CD4-positive, alpha-beta T cell (primary cell): ENCODE measurements around the gene SYT2. TPM values are rescaled to one million over a fixed set of nuclear protein-coding genes. Genes with fewer than 3 reads are reported as not detected.

ENCODE experiments used
- ATAC-seq: fragments of 200-7000 bp; cut with Tn5 transposase; one replicate; pipeline ENCODE4 v1.10.0; 2022; ENCODE audit warnings: mild to moderate bottlenecking; ENCODE audit not compliant: poor library complexity
- CTCF ChIA-PET: fragments of 350-600 bp; sonication (Branson Sonifier 250); formaldehyde crosslinking; loops from one replicate; lab custom pipeline; 2021; ENCODE audit warnings: antibody characterized with exemption, inconsistent platforms; lab: Charles Lee
- POLR2A ChIA-PET: fragments of 350-600 bp; sonication (Branson Sonifier 250); formaldehyde crosslinking; loops from one replicate; lab custom pipeline; 2021; ENCODE audit warnings: antibody characterized with exemption, inconsistent platforms; lab: Charles Lee
- DNase-seq, 14 experiments: peaks; one replicate each; pipeline ENCODE4 v3.0.0-alpha.2; 2013 to 2020; ENCODE audit warnings: mixed read lengths in 2 of 14
- H3K27ac ChIP-seq, 2 donors: one replicate each; pipeline versions ENCODE4 v1.5.1 to v1.7.0; 2013; ENCODE audit warnings: low read length in 2 of 2, low read depth in 1 of 2, mild to moderate bottlenecking in 1 of 2
- H3K27me3 ChIP-seq, 2 experiments: 1 replicate in 1 of 2; 2 replicates in 1 of 2; pipeline versions ENCODE4 v1.6.1 to v1.7.0; 2013; ENCODE audit warnings: low read length in 2 of 2, control low read depth in 1 of 2, mild to moderate bottlenecking in 1 of 2, moderate library complexity in 1 of 2; ENCODE audit not compliant: insufficient read depth in 2 of 2, control insufficient read depth in 1 of 2
- H3K36me3 ChIP-seq: one replicate; pipeline ENCODE4 v1.6.1; 2013; ENCODE audit warnings: low read length, control low read depth; ENCODE audit not compliant: insufficient read depth
- H3K4me1 ChIP-seq: one replicate; pipeline ENCODE4 v1.6.1; 2013; ENCODE audit warnings: low read length, control low read depth; ENCODE audit not compliant: insufficient read depth
- H3K4me3 ChIP-seq: one replicate; pipeline ENCODE4 v1.5.1; 2013; ENCODE audit warnings: mild to moderate bottlenecking, low read length, moderate library complexity
- H3K9me3 ChIP-seq, 2 experiments: 1 replicate in 1 of 2; 2 replicates in 1 of 2; pipeline versions ENCODE4 v1.6.1 to v1.7.0; 2013; ENCODE audit warnings: low read length in 2 of 2, mild to moderate bottlenecking in 2 of 2, control low read depth in 1 of 2, moderate library complexity in 1 of 2; ENCODE audit not compliant: control insufficient read depth in 1 of 2, insufficient read depth in 1 of 2
- H3K27ac Mint-ChIP-seq: one replicate; pipeline ENCODE4 v1.8.0; 2020; ENCODE audit warnings: mixed read lengths
- H3K27me3 Mint-ChIP-seq: one replicate; pipeline ENCODE4 v1.8.0; 2021; ENCODE audit warnings: mixed read lengths
- H3K36me3 Mint-ChIP-seq: one replicate; pipeline ENCODE4 v1.8.0; 2021; ENCODE audit warnings: low read depth, mixed read lengths
- H3K4me1 Mint-ChIP-seq: one replicate; pipeline ENCODE4 v1.8.0; 2021; ENCODE audit warnings: low read depth, mixed read lengths
- H3K4me3 Mint-ChIP-seq: one replicate; pipeline ENCODE4 v1.8.0; 2020; ENCODE audit warnings: mild to moderate bottlenecking, mixed read lengths
- H3K9me3 Mint-ChIP-seq: one replicate; pipeline ENCODE4 v1.8.0; 2020; ENCODE audit warnings: mixed read lengths
- intact Hi-C, 2 experiments: fragments of 100-400 bp; cut with DNase I in 1 of 2; cut with micrococcal nuclease in 1 of 2; formaldehyde crosslinking; loops; one replicate each; pipeline versions ENCODE4 v1.15.1 to v1.9.0; 2023 to 2025; cut with DNase I, micrococcal nuclease
- total RNA-seq, 174 experiments: library from RNA in 2 of 174; stranded (reverse) in 2 of 174; gene quantifications; one replicate each; pipeline ENCODE4 v1.2.3 and lab custom pipeline; 2021 to 2026
- TF ChIP-seq, protein P1 (sequence below): fragments of 200-600 bp; IDR thresholded peaks from one replicate; pipeline ENCODE4 v1.8.0; 2022; ENCODE audit warnings: antibody characterized with exemption, mild to moderate bottlenecking

Gene SYT2
- total RNA-seq, 2 experiments from 2014 or later, result not detected

DNA sequence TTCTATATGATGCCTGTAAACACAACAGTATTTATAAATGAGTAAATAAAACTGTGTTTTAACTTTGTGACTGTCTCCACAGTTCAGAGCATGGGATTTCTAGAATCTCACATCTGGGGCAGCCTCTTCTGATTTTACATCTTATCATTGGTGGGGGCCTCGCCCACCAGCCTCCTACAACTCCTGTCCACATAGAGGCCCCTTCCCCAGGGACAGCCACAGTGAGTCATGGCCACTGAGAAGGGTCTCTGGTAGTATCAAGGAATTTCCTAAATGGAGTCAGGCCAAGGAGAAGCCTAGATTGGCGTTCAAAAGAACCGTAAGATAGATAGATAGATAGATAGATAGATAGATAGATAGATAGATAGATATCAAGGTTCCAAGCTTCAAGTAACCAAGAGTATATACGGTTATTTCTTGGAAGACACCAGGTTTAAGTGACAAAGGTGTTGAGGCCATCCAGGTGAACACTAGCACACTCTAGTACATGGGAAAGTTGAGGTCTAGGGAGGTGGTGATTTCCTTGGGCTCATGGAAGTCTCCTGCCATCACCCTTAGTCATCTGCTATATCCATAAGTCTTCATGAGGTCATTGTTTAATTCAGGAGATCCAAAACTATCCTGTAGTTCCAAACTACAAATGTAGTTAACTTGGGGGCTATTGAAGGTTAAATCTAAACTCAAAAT lies 121.6 kb downstream of the SYT2 start:
- ATAC-seq, result no peak
- no peak overlapping the region for H3K4me3 Mint-ChIP-seq
- intact Hi-C loops, result no loop called here
- H3K36me3 Mint-ChIP-seq, result peaks cover 11% of the 10 kb centered on the region
- CTCF ChIA-PET, result no interaction called here
- H3K4me1 ChIP-seq, result no peaks in the 10 kb centered on the region
- no peaks in the 10 kb centered on the region for H3K27me3 ChIP-seq
- H3K4me3 ChIP-seq, result no peak overlapping the region
- no peaks in the 10 kb centered on the region for H3K36me3 ChIP-seq
- no peaks in the 10 kb centered on the region for H3K27me3 Mint-ChIP-seq
- no peak overlapping the region for H3K27ac ChIP-seq
- no peak for DNase-seq
- POLR2A ChIA-PET, result no interaction called here
- H3K9me3 ChIP-seq, result no peaks in the 10 kb centered on the region
- no peaks in the 10 kb centered on the region for H3K4me1 Mint-ChIP-seq
- H3K27ac Mint-ChIP-seq, result no peak overlapping the region
- no peaks in the 10 kb centered on the region for H3K9me3 Mint-ChIP-seq
- TF ChIP-seq, protein P1, sequence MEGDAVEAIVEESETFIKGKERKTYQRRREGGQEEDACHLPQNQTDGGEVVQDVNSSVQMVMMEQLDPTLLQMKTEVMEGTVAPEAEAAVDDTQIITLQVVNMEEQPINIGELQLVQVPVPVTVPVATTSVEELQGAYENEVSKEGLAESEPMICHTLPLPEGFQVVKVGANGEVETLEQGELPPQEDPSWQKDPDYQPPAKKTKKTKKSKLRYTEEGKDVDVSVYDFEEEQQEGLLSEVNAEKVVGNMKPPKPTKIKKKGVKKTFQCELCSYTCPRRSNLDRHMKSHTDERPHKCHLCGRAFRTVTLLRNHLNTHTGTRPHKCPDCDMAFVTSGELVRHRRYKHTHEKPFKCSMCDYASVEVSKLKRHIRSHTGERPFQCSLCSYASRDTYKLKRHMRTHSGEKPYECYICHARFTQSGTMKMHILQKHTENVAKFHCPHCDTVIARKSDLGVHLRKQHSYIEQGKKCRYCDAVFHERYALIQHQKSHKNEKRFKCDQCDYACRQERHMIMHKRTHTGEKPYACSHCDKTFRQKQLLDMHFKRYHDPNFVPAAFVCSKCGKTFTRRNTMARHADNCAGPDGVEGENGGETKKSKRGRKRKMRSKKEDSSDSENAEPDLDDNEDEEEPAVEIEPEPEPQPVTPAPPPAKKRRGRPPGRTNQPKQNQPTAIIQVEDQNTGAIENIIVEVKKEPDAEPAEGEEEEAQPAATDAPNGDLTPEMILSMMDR, result no peak

DNA sequence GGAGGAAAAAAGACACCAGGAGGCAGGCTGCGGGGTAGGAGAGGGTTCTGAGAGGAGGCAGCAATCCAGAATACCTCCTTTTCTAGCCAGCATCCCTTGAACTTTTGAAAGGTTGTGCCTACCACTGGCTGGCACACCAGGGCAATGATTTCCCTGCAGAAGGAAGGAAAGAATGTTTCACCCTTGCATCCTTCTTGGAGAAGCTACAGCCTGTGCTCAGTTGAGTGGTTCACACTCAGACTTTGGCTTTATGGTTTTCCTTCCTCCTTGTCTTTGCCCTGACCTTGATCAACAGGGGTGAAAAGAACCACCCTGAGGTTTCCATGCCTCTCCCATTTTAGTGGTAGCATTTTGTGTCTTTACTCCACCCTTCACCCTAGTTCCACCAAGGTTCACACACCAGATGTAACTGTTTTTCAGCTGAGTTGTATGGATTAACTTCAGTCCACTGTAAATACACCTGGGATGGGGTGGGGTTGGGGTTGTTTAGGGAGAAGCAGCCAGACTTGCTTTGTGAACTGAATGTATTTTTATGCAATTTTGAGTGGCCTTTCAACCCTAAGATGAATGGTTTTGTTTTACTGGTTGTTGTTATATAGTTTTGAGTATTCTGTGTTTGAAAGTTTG lies 122.3 kb downstream of the SYT2 start:
- H3K27me3 ChIP-seq, result no peaks in the 10 kb centered on the region
- Mint-ChIP-seq H3K27me3 (no peaks in the 10 kb centered on the region), H3K4me1 (no peaks in the 10 kb centered on the region), H3K27ac (no peak overlapping the region), H3K4me3 (no peak overlapping the region), H3K36me3 (peaks cover 11% of the 10 kb centered on the region), H3K9me3 (no peaks in the 10 kb centered on the region)
- TF ChIP-seq, protein P1, result no peak
- no peak for DNase-seq
- no peak for ATAC-seq
- H3K27ac ChIP-seq, result no peak overlapping the region
- ChIA-PET POLR2A (no interaction called here), CTCF (no interaction called here)
- H3K4me1 ChIP-seq, result no peaks in the 10 kb centered on the region
- no peaks in the 10 kb centered on the region for H3K9me3 ChIP-seq
- H3K36me3 ChIP-seq, result no peaks in the 10 kb centered on the region
- intact Hi-C loops, result no loop called here
- H3K4me3 ChIP-seq, result no peak overlapping the region

DNA sequence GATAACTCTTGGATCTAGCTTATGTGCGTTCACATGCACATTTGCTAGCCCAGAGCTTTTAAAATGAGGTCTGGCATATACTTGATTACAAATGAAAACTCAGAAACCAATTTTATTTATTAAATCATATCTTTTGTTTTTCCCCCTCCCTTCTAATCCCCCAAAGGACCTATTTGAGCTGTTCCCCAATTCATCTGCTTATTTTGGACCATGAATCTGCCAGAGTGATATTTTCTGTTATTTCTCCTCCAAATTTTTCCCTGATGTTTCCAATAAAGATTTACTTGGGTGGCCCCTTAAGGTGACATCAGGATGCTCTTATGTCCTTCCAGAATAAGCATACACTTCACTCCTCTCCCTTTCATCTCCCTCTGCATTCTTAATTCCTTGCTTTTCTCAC lies 123.4 kb downstream of the SYT2 start:
- Histone ChIP-seq H3K4me3 (no peak overlapping the region), H3K9me3 (no peaks in the 10 kb centered on the region), H3K27me3 (no peaks in the 10 kb centered on the region), H3K27ac (no peak overlapping the region), H3K4me1 (no peaks in the 10 kb centered on the region), H3K36me3 (no peaks in the 10 kb centered on the region)
- peaks cover 15% of the 10 kb centered on the region for H3K36me3 Mint-ChIP-seq
- TF ChIP-seq, protein P1, result no peak
- CTCF ChIA-PET, result no interaction called here
- intact Hi-C loops, result no loop called here
- no peaks in the 10 kb centered on the region for H3K27me3 Mint-ChIP-seq
- H3K4me1 Mint-ChIP-seq, result no peaks in the 10 kb centered on the region
- ATAC-seq (no peak), DNase-seq (no peak)
- H3K27ac Mint-ChIP-seq, result no peak overlapping the region
- no peaks in the 10 kb centered on the region for H3K9me3 Mint-ChIP-seq
- no peak overlapping the region for H3K4me3 Mint-ChIP-seq
- POLR2A ChIA-PET, result no interaction called here
